GM19035 (cell line): ENCODE measurements around the gene ZDHHC22.
A peak's percentile ranks its signal among the peaks of the same experiment; 100 is the strongest.
"Not testable (repeated sequence)": the region's sequence is repeated elsewhere in the genome, so short reads cannot be mapped to it uniquely, and the experiment has no call there.

Experiments used
- ATAC-seq: cut with Tn5 transposase; IDR thresholded peaks from one replicate; pipeline ENCODE4 v1.9.1; 2021; ENCODE audit not compliant: unreplicated experiment

The ZDHHC22 gene

GRCh38 chr14:77141214-77142004 lies at the start of gene ZDHHC22:
TSS of gene ZDHHC22 (minus strand) at chr14:77141791. CDS start at chr14:77139738, 2,053 bp downstream.
- ATAC-seq: no peak

- no peak for ATAC-seq
Observed at GRCh38 chr14:77190977-77191376, 49.4 kb upstream of the ZDHHC22 start.

- ATAC-seq: no peak
Observed at GRCh38 chr14:77189479-77189878, 47.9 kb upstream of the ZDHHC22 start.

- ATAC-seq: no peak
Observed at GRCh38 chr14:77187649-77188012, 46.0 kb upstream of the ZDHHC22 start.

GRCh38 chr14:77186911-77187648 lies 45.5 kb upstream of the ZDHHC22 start:
- ATAC-seq: no peak

- ATAC-seq: no peak
Observed at GRCh38 chr14:77185093-77185465, 43.5 kb upstream of the ZDHHC22 start.

GRCh38 chr14:77184396-77185092 lies 43.0 kb upstream of the ZDHHC22 start:
- no peak for ATAC-seq

GRCh38 chr14:77183896-77184295 lies 42.3 kb upstream of the ZDHHC22 start:
- no peak for ATAC-seq

- ATAC-seq: peak; percentile 72
Observed at GRCh38 chr14:77181603-77182437, 40.2 kb upstream of the ZDHHC22 start, which contains the start of gene TMEM63C. TSS of gene TMEM63C (plus strand) at chr14:77181798. CDS start at chr14:77218814, 37,016 bp downstream.

GRCh38 chr14:77180726-77181602 lies 39.4 kb upstream of the ZDHHC22 start:
- ATAC-seq: no peak

GRCh38 chr14:77178656-77179055 lies 37.1 kb upstream of the ZDHHC22 start:
- no peak for ATAC-seq

- no peak for ATAC-seq
Observed at GRCh38 chr14:77177702-77178101, 36.1 kb upstream of the ZDHHC22 start.

- ATAC-seq: no peak
Observed at GRCh38 chr14:77175843-77176242, 34.3 kb upstream of the ZDHHC22 start.

- ATAC-seq: not testable (repeated sequence)
Observed at GRCh38 chr14:77173911-77174617, 32.5 kb upstream of the ZDHHC22 start.

- ATAC-seq: no peak
Observed at GRCh38 chr14:77172916-77173315, 31.3 kb upstream of the ZDHHC22 start.

- ATAC-seq: no peak
Observed at GRCh38 chr14:77170045-77170444, 28.5 kb upstream of the ZDHHC22 start.

GRCh38 chr14:77161011-77161410 lies 19.4 kb upstream of the ZDHHC22 start:
- no peak for ATAC-seq

GRCh38 chr14:77158882-77159255 lies 17.3 kb upstream of the ZDHHC22 start:
- ATAC-seq: no peak

GRCh38 chr14:77158175-77158881 lies 16.7 kb upstream of the ZDHHC22 start:
- no peak for ATAC-seq
